Pancreas (tissue), 10 donors: ENCODE measurements around the gene SLC30A7. TPM values are rescaled to one million over a fixed set of nuclear protein-coding genes. Genes with fewer than 3 reads are reported as not detected.

Experiments used
- ATAC-seq, 4 donors: fragments of 200-7000 bp; cut with Tn5 transposase; one replicate each; pipeline versions ENCODE4 v1.8.0 to v1.9.1; 2020; ENCODE audit warnings: mild to moderate bottlenecking in 4 of 4, moderate library complexity in 4 of 4
- DNase-seq, 6 donors: peaks; one replicate each; pipeline ENCODE4 v3.0.0-alpha.2; 2020
- FAIRE-seq: peaks from 2 replicates; lab custom pipeline; 2012; peaks lifted over from hg19 to GRCh38; lab: Jason Lieb, UNC
- H3K27ac ChIP-seq, 4 donors: fragments of 200-600 bp; sonication (generic); 1 replicate in 3 of 4; 2 replicates in 1 of 4; pipeline versions ENCODE4 v1.5.0 to v1.8.0; 2020
- H3K27me3 ChIP-seq, 4 donors: fragments of 200-600 bp; one replicate each; pipeline ENCODE4 v1.8.0; 2021
- H3K36me3 ChIP-seq, 3 donors: fragments of 200-600 bp; sonication (generic) in 1 of 3; one replicate each; pipeline versions ENCODE4 v1.5.0 to v1.8.0; 2020 to 2021
- H3K4me1 ChIP-seq, 3 donors: fragments of 200-600 bp; one replicate each; pipeline ENCODE4 v1.8.0; 2021
- H3K4me3 ChIP-seq, 4 donors: fragments of 200-600 bp; sonication (generic) in 2 of 4; one replicate each; pipeline versions ENCODE4 v1.5.0 to v1.8.0; 2020 to 2021
- H3K9me3 ChIP-seq, 4 donors: fragments of 200-600 bp; one replicate each; pipeline ENCODE4 v1.8.0; 2021
- WGBS, 2 donors: extraction: QIAGEN DNeasy Blood & Tissue Kit; methylation state at CpG; one replicate each; pipeline ENCODE4 v1.1.7; 2013; 5-methylcytosine and 5-hydroxymethylcytosine counted together
- intact Hi-C, 3 donors: fragments of 100-400 bp; cut with DNase I; formaldehyde crosslinking; loops; one replicate each; pipeline versions ENCODE4 v1.11.1 to v1.14.2; 2022
- polyA plus RNA-seq, 2 donors: library from polyadenylated mRNA; stranded (reverse); fragments of 200-250 nt; gene quantifications; one replicate each; pipeline ENCODE4 v1.2.3, GENCODE V29; 2013
- total RNA-seq, 6 donors: library from RNA; stranded (reverse); fragmentation: NEBNext Ultra II Directional in 4 of 6; extraction: Animal tissue kit (Norgen Biotek cat#: 25700) in 4 of 6; gene quantifications; one replicate each; pipeline versions ENCODE4 v1.2.1 to v1.2.4, GENCODE V29; 2021 to 2023
- TF ChIP-seq, protein P1 (sequence below), 4 donors: fragments of 200-600 bp; sonication (generic) in 3 of 4; IDR thresholded peaks; one replicate each; pipeline versions ENCODE4 v1.5.0 to v1.8.0; 2021; ENCODE audit warnings: antibody characterized with exemption in 4 of 4
- donor health status: healthy with polysubstance abuse.
- donor health status: DM: no; HTN: no; CAD: no; lungs with moderate emphysema.
- donor health status: DM: no; HTN: no; CAD: no.
- donor health status: control.
- donor health status: control.
- donor health status: Bipolar disorder and iron deficiency.
- donor health status: DM: yes; HTN: yes; CAD: no.
- donor health status: DM: no; HTN: no; CAD: no.
- donor health status: DM: no; HTN: no; CAD: no.
- donor health status: DM: yes; HTN: yes; CAD: no.

SLC30A7 gene
- total and polyA plus RNA-seq, 8 donors, result 2.5 to 21.4 (median 11.0) TPM

DNA sequence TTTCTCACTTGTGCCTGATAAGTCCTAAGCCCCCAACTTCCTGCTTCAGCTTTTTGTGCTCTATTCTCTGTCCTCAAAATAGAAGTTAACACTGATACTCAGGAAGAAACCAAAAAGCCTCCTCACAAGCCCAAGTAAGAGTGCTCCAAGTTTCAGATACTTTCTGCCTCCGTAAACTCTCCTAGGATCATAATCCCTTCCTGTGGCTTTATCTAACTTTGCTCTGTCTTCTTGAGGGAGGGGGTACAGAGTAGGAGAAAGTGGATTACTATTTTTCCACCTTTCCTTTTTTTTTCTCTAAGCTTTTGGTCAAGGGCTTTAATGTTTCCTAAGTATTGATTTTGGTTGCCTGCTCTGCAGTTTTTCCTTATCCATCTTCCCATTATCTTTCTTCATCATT lies 75.1 kb downstream of the SLC30A7 start:
- no peaks in the 10 kb centered on the region for H3K27me3 ChIP-seq
- no peak overlapping the region for H3K27ac ChIP-seq
- H3K4me1 ChIP-seq, result no peaks in the 10 kb centered on the region
- H3K36me3 ChIP-seq, result peaks cover 0 to 5% (median 4%) of the 10 kb centered on the region in 3 donors
- intact Hi-C loops, result no loop called here
- no peak overlapping the region for H3K4me3 ChIP-seq
- 96 to 98% methylated on average over 1 of the region's 1 CpG for WGBS, 2 donors
- no peaks in the 10 kb centered on the region for H3K9me3 ChIP-seq
- no peak for DNase-seq
- no peak for FAIRE-seq
- TF ChIP-seq, protein P1, sequence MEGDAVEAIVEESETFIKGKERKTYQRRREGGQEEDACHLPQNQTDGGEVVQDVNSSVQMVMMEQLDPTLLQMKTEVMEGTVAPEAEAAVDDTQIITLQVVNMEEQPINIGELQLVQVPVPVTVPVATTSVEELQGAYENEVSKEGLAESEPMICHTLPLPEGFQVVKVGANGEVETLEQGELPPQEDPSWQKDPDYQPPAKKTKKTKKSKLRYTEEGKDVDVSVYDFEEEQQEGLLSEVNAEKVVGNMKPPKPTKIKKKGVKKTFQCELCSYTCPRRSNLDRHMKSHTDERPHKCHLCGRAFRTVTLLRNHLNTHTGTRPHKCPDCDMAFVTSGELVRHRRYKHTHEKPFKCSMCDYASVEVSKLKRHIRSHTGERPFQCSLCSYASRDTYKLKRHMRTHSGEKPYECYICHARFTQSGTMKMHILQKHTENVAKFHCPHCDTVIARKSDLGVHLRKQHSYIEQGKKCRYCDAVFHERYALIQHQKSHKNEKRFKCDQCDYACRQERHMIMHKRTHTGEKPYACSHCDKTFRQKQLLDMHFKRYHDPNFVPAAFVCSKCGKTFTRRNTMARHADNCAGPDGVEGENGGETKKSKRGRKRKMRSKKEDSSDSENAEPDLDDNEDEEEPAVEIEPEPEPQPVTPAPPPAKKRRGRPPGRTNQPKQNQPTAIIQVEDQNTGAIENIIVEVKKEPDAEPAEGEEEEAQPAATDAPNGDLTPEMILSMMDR (IDR thresholded peaks at IDR 0.05), result no peak
- no peak for ATAC-seq

DNA sequence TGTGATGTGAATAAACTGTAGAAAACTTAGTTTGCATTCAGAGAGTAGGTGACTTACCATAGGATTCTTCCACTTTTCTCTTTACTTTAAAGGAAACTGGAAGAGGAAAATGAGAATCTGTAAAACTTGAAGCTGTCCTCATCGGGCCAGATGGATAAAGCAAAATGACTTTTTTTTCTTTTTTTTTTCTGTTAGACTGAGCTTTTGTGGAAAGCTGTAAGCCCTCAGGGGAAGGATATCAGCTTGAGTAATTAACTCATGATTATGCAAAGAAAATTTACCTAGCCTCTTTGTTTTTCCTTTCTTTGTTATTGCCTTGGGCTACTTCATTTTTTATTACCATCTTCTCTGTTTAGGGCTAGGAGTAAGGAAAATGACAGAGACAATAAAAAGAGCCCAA lies 76.3 kb downstream of the SLC30A7 start:
- TF ChIP-seq, protein P1 (IDR thresholded peaks at IDR 0.05), result no peak
- WGBS, 2 donors, result 77 to 84% methylated on average over 1 of the region's 1 CpG
- DNase-seq, result no peak
- peaks cover 0 to 5% (median 0%) of the 10 kb centered on the region in 3 donors for H3K36me3 ChIP-seq
- no peak overlapping the region for H3K4me3 ChIP-seq
- H3K27me3 ChIP-seq, result no peaks in the 10 kb centered on the region
- H3K9me3 ChIP-seq, result no peaks in the 10 kb centered on the region
- intact Hi-C loops, result no loop called here
- no peak for ATAC-seq
- no peak for FAIRE-seq
- no peaks in the 10 kb centered on the region for H3K4me1 ChIP-seq
- H3K27ac ChIP-seq, result no peak overlapping the region

DNA sequence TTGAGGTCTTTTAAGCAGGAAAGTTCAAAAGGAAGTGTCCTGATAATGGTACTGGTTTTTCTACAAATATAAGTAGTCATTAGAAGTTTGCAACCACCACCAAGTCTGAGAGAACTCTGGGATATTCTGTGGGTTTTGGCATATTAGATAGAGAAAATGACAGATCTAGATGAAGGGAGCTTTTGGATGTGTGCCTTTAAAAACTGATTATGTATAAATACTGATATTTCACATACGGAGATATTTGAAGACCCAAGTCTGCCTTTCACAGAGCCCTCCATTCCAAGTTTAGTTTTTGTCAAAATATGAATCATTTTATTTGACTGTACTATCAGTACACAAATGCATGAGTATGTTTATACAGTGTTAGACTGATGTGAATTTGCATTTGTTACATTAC lies 81.0 kb downstream of the SLC30A7 start:
- H3K36me3 ChIP-seq, result peaks cover 0 to 5% (median 0%) of the 10 kb centered on the region in 3 donors
- ATAC-seq (no peak), DNase-seq (no peak), FAIRE-seq (no peak)
- H3K9me3 ChIP-seq, result no peaks in the 10 kb centered on the region
- no peaks in the 10 kb centered on the region for H3K27me3 ChIP-seq
- no peak overlapping the region for H3K27ac ChIP-seq
- TF ChIP-seq, protein P1 (IDR thresholded peaks at IDR 0.05), result no peak
- WGBS, 2 donors, result 42 to 45% methylated on average over 1 of the region's 1 CpG
- intact Hi-C loops, result no loop called here
- no peaks in the 10 kb centered on the region for H3K4me1 ChIP-seq
- no peak overlapping the region for H3K4me3 ChIP-seq

DNA sequence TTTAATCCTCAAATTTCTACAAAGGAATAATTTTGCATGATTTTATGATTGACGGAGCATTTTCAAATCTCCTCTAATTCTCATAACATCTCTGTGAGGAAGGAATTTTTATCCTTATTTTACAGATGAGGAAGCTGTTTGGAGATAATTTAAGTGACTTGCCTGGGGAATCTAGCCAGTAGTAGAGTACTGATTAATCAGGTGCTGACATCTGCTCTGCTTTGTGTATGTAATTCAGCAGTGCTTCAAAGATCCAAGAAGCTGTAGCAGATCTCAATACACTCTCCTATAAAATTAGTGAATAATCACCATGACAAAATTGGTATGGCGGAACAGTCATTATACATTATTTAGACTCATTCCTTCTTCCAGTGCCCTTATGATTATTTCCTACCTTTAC lies 83.7 kb downstream of the SLC30A7 start:
- TF ChIP-seq, protein P1 (IDR thresholded peaks at IDR 0.05), result no peak
- Histone ChIP-seq H3K9me3 (no peaks in the 10 kb centered on the region), H3K27ac (no peak overlapping the region), H3K36me3 (peaks cover 0 to 5% (median 0%) of the 10 kb centered on the region in 3 donors), H3K27me3 (no peaks in the 10 kb centered on the region), H3K4me3 (no peak overlapping the region), H3K4me1 (no peaks in the 10 kb centered on the region)
- WGBS, 2 donors, result 97 to 98% methylated on average over 2 of the region's 2 CpGs
- FAIRE-seq, result no peak
- ATAC-seq, result no peak
- DNase-seq, result no peak
- intact Hi-C loops, result no loop called here

DNA sequence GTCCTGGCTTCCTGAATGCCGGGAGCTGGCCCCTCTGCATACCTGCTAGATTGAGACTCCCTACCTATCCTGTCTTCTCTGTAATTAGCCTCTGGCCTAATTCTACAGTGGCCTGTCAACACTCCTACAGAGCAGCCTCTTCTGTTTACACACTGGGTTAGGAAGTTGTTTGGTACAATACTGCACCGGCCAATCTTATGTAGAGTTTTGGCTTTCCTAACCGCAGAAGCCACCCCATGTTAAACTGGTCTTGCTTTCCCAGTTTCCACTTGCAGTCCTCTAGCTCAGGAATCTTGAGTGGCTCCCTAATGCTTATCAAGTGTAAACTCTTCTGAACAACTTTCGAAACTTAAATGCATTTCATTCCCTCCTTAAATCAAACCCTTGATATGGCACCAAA lies 86.9 kb downstream of the SLC30A7 start:
- 95% methylated on average over 4 of the region's 4 CpGs for WGBS, 2 donors
- DNase-seq, result no peak
- intact Hi-C loops, result no loop called here
- H3K27me3 ChIP-seq, result no peaks in the 10 kb centered on the region
- no peak for ATAC-seq
- H3K9me3 ChIP-seq, result no peaks in the 10 kb centered on the region
- H3K36me3 ChIP-seq, result no peaks in the 10 kb centered on the region
- FAIRE-seq, result no peak
- TF ChIP-seq, protein P1 (IDR thresholded peaks at IDR 0.05), result no peak
- no peak overlapping the region for H3K4me3 ChIP-seq
- no peak overlapping the region for H3K27ac ChIP-seq
- H3K4me1 ChIP-seq, result no peaks in the 10 kb centered on the region
